Ammon's horn (tissue), 1 donor: ENCODE measurements around the gene CCSER1.
"Not testable (repeated sequence)": the region's sequence is repeated elsewhere in the genome, so short reads cannot be mapped to it uniquely, and the experiment has no call there.

Experiments
- DNase-seq: peaks from one replicate; pipeline ENCODE4 v3.0.0-alpha.2; 2016; ENCODE audit warnings: low spot score

CCSER1 gene

DNA sequence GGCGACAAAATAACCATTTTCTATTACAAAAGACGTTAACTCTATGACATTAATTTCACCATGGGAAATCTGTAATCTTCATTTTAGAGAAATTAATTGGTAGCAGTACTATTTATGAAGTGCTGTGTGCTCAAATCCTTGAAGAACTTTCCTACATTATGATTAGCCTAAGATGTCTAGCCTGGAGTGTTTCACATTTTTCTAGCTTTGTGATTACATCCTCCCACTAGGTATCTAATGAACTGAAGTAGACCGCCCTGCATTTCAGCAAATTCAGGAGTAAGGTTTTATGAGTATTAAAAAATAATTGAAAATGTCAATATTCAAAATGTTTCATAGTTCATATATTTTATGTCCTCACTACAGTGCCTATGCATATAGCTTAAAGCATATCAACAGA, 713.1 kb downstream of the CCSER1 start:
- no peak for DNase-seq

- no peak for DNase-seq
Observed at GRCh38 chr4:90840828-90841227, 713.6 kb downstream of the CCSER1 start.

- no peak for DNase-seq
Observed at GRCh38 chr4:90841676-90842075, 714.5 kb downstream of the CCSER1 start.

DNA sequence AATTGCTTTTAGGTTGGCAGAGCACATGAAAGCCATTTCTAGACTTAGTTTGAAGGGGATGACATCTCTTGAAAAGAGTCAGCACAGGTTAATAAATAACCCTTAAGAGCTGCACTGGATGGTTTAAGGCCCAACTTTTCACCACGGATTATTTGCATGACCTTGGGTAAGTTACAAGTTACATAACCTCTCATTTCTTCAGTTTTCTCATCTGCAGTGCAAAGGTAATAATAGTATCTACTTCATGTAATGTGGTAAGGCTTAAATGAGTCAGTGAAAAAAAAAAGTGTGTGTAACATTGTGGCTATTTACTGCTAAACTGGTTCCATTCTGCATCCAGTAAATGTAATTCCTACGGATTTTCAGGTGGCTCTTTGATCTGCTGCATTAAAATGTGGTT, 715.8 kb downstream of the CCSER1 start:
- DNase-seq, result no peak

- DNase-seq, result no peak
Observed at GRCh38 chr4:90844241-90844640, 717.0 kb downstream of the CCSER1 start.

- no peak for DNase-seq
Observed at GRCh38 chr4:90845777-90846176, 718.6 kb downstream of the CCSER1 start.

GRCh38 chr4:90852237-90852636, 725.0 kb downstream of the CCSER1 start:
- peak; percentile 55 for DNase-seq

GRCh38 chr4:90855111-90855510, 727.9 kb downstream of the CCSER1 start:
- DNase-seq, result no peak

GRCh38 chr4:90857081-90857820, 730.1 kb downstream of the CCSER1 start:
- DNase-seq, result no peak

GRCh38 chr4:90875791-90876190, 748.6 kb downstream of the CCSER1 start:
- DNase-seq, result no peak

GRCh38 chr4:90876296-90876695, 749.1 kb downstream of the CCSER1 start:
- no peak for DNase-seq

DNA sequence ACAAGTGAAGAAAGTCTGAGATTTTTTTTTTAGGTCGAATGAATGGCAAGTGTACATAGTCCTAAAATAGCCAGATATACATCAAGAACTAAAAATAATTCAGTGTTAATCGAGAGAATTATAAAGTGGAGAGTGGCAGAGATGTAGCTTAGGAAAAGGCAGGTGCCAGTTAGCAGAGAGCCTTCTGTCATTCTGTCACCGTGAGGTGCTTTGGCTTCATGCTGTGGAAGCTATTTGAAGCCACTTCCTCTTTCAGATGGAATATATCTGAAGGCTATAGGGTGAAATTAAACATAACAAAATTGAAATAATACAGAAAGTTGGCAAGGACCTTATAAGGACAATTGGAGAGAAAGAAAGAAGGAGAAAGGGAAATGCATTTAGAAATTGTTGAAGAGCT, 756.3 kb downstream of the CCSER1 start:
- no peak for DNase-seq

- no peak for DNase-seq
Observed at GRCh38 chr4:90888571-90888970, 761.4 kb downstream of the CCSER1 start.

DNA sequence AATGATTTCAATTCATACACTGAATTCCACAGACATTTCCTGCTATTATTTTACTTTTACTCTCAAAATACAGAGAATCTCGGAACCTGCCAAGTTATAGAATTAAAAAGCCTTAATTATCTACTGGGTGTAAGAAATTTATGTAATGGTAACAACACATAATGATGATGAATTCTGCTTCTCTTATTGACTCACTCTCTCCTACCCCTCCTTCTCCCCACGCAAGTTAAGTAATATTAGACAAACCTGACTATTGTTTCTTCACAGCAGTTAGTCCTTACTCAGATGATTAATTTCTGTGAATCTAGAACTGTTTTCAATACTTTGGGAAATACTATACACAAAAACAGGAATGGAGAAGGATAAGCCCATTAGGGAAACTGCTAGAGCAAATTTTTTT, 762.0 kb downstream of the CCSER1 start:
- DNase-seq, result no peak

DNA sequence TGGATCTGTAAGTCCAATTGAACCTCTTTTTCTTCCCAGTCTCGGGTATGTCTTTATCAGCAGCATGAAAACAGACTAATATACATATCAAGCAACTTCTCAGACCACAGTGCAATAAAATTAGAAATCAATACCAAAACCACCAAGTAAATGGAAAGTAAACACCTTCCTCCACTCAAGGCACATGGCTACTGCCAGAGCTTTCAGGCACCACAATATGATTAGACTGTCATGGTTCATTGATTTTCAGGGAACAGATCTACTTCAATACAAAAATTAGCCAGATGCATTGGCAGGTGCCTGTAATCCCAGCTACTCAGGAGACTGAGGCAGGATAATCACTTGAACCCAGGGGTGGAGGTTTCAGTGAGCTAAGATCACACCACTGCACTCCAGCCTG, 776.2 kb downstream of the CCSER1 start:
- not testable (repeated sequence) for DNase-seq

- DNase-seq, result no peak
Observed at GRCh38 chr4:90904021-90904420, 776.8 kb downstream of the CCSER1 start.

DNA sequence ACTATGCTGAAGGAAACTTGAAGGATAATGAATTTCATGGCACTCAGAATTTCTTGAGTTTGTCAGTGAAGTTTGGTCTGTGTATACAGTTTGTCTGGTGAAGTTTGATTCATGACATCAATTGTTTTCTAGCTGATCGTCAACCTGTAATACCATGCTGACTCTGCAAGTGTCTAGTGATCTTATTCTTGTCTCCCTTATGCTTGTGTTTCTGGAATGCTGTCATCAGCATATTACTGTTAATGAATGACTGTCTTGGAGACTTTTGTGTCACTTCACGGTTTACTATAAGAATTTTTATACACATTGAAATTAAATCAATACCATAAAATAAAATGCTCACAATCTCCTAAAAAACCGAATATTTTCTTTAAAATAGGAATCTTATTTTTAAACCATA, 779.0 kb downstream of the CCSER1 start:
- DNase-seq, result no peak

- not testable (repeated sequence) for DNase-seq
Observed at GRCh38 chr4:90911724-90912434, 784.7 kb downstream of the CCSER1 start.

DNA sequence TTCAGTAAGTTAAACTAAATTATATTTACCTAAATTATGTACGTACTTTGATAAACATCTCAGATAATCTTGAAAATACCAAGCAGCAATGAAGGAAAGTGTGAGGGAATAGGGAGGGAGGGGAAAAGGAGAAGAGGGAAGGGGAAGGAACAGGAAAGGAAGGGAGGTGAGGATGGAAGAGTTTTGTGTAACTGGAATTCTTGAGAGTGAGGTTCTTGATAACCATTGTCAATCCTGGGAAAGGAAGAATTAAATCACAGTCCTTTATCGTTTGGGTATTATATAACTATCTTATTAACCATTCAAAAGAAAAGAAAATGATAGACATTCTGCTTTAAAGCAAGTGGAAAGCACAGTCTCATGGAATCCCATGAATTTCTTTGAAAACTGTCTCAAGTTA, 795.0 kb downstream of the CCSER1 start:
- DNase-seq, result no peak

DNA sequence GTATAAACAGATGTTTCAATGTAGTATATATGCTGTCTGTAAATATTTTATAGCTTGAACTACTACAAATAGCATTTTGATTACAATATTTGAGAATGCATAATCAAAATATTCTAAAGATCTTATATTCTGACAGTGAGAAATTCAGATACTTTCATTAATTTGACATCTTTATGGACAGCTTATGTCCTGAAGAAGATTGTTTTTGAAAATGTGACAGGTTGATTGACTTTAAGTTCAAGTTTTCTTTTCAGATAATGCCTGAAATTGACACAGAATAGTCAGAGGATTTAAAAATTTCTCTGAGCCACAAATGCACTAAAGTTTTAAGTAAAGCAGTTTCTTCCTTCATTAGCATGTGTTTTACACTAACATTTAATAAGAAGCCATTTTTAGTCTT, 799.8 kb downstream of the CCSER1 start:
- no peak for DNase-seq

DNA sequence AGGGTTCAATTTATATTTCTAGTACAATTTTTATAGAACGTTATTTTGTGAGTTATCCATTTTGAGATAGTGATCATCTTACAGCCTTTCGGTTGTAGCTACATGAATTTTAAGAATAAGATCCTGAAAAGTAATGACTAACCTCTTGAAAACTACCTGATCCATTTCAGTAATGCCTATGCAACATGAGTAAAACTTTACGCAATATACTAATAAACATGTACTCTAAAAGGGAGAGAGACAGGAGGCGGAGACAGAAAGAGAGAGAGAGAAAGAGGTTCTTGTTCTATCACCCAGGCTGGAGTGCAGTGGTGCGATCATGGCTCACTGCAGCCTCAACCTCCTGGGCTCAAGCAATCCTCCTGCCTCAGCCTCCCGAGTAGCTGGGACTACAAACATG, 816.1 kb downstream of the CCSER1 start:
- no peak for DNase-seq

DNA sequence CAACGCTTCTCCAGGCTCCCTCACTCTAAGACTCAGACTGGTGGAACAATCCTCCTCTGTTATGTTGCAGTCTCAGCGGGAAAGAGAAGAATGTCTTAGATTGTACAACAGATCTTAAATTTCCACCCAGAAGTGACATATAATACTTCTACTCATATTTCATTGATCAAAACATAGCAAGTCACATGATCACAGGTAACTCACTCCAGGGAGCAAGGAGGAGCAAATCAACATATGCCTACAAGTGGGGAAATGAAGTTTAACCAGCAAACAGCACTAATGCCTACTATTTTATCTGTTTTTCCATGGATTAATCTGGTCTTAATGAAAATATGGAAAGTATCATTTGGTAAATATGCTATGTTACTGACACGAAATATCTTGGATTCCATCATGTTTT, 819.8 kb downstream of the CCSER1 start:
- DNase-seq, result no peak

- DNase-seq, result no peak
Observed at GRCh38 chr4:90950385-90950841, 823.2 kb downstream of the CCSER1 start.

- no peak for DNase-seq
Observed at GRCh38 chr4:90951037-90951436, 823.8 kb downstream of the CCSER1 start.
